ENCODE measurements around the gene STK4.

DNA sequence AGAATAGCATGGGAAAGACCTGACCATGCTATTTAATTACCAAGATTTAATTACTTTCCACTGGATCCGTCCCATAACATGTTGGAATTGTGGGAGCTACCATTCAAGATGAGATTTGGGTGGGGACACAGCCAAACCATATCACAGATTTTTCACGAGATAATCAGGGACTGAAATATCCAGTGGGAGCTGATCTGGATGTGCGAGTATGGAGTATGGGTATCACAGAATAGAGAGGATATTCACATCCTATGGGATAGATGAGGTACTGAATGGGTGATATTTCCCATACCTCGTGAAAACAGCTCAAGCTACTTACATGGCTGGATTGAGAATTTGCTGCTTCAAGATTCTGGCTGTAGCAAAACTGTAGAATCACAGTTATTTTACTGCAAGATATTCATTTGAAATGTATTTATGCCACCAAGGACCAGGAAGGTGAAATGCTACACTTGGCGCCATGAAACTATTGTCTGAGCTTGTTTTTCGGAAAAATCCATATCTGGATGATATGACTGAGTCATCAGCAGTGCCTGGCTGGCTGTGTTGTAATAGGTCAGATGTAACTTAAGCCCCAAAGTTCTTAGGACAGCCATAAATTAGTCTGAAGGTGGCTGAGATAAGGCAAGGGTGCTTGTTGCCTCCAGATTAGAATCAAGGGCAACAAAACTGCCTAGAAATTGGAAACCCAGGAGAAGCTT lies 104.8 kb downstream of the STK4 start:
- TF ChIP-seq ZNF274 (IDR thresholded peaks at IDR 0.05; ENCODE audit: low read depth, low read length): no peak
- TF ChIP-seq YY1 (IDR thresholded peaks at IDR 0.05; ENCODE audit: insufficient read depth, insufficient read length): no peak
- no peak for TF ChIP-seq SUZ12 (IDR thresholded peaks at IDR 0.05; ENCODE audit: extremely low read depth, insufficient read depth, insufficient read length)

All from NT2/D1 (cell line).